ENCODE results near the gene HDAC4.

DNA sequence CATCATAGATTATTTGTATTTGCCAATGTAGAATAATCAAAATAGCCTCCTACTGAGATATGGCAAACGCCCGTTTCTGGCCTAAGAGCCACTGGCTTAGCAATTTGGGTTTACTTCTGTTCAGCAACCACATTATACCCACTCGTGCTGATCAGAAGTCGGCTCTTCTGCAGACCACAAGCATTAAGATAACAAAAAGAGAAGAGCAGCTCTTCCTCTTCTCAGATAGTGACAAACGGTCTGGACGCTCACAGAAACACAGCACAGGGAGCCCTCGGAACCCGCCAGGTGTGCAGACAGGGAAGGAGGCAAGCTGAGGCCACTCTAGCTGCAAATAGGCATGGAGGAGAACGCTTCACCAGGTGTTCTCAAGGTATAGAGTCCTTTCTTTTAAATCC, 164.0 kb downstream of the HDAC4 start:
- TF ChIP-seq SUZ12 (IDR thresholded peaks at IDR 0.05; ENCODE audit: extremely low read depth, insufficient read depth, insufficient read length) (no peak), YY1 (IDR thresholded peaks at IDR 0.05; ENCODE audit: insufficient read depth, insufficient read length) (no peak)
